HepG2 (cell line): ENCODE data around the gene TSHZ2. TPM values are rescaled to one million over a fixed set of nuclear protein-coding genes. Genes with fewer than 3 reads are reported as not detected.

ENCODE experiments used
- ATAC-seq: fragments of 200-7000 bp; cut with Tn5 transposase; 3 replicates; pipeline ENCODE4 v1.9.1; 2020; ENCODE audit warnings: mild to moderate bottlenecking, moderate library complexity
- BruUV-seq: library from RNA; stranded (reverse); fragments of 400-500 nt; replicated peaks from 2 replicates; lab custom pipeline; 2021; lab: Mats Ljungman, UMichigan
- CTCF ChIA-PET: fragments of 300-600 bp; formaldehyde crosslinking; extraction: SDS; loops from one replicate; lab custom pipeline; 2021; ENCODE audit warnings: low total read pairs, inconsistent platforms, low intra/inter-chr PET ratio; lab: Yijun Ruan, JAX
- POLR2A ChIA-PET: fragments of 350-600 bp; sonication (Branson Sonifier 250); formaldehyde crosslinking; loops from one replicate; lab custom pipeline; 2020; ENCODE audit warnings: antibody characterized with exemption, inconsistent platforms; lab: Yijun Ruan, JAX
- DNase-seq: peaks from one replicate; pipeline ENCODE4 v3.0.0-alpha.2; 2015; ENCODE audit warnings: low spot score
- FAIRE-seq: peaks from 3 replicates; lab custom pipeline; 2011; peaks lifted over from hg19 to GRCh38; lab: Jason Lieb, UNC
- H2AFZ ChIP-seq: one replicate; pipeline ENCODE4 v1.6.1; 2011; ENCODE audit warnings: low read length, inconsistent platforms
- H3K27ac ChIP-seq: fragments of 300-600 bp; 3 replicates; pipeline ENCODE4 v1.8.0; 2011; ENCODE audit warnings: mixed run types, mild to moderate bottlenecking, mixed read lengths, low read length, inconsistent platforms; ENCODE audit not compliant: insufficient read depth; ENCODE audit errors: extremely low read length
- H3K27me3 ChIP-seq, 2 experiments: fragments of 200-600 bp in 1 of 2; 2 replicates in 1 of 2; 3 replicates in 1 of 2; pipeline versions ENCODE4 v1.6.0 to v1.8.0; 2011; ENCODE audit warnings: low read length in 2 of 2, mild to moderate bottlenecking in 2 of 2, moderate library complexity in 2 of 2, inconsistent platforms in 1 of 2; ENCODE audit not compliant: insufficient read depth in 2 of 2, control insufficient read depth in 1 of 2
- H3K36me3 ChIP-seq, 2 experiments: fragments of 200-600 bp in 1 of 2; replicated peaks in 1 of 2; 2 replicates in 1 of 2; 3 replicates in 1 of 2; pipeline versions ENCODE4 v1.5.1 to v1.8.0; 2011; ENCODE audit warnings: low read length in 2 of 2, inconsistent platforms in 1 of 2; ENCODE audit not compliant: insufficient read depth in 2 of 2, control insufficient read depth in 1 of 2
- H3K4me1 ChIP-seq: 2 replicates; pipeline ENCODE4 v1.5.1; 2012; ENCODE audit warnings: low read length, inconsistent platforms; ENCODE audit not compliant: insufficient read depth
- H3K4me2 ChIP-seq: 2 replicates; pipeline ENCODE4 v1.6.0; 2011; ENCODE audit warnings: low read depth, low read length, inconsistent platforms
- H3K4me3 ChIP-seq, 3 experiments: fragments of 200-600 bp in 1 of 3; sonication (generic), shearing (Covaris generic) in 1 of 3; replicated peaks in 1 of 3; 2 replicates each; pipeline ENCODE4 v1.5.1; 2011 to 2016; ENCODE audit warnings: low read length in 3 of 3, inconsistent platforms in 2 of 3, low read depth in 2 of 3, mild to moderate bottlenecking in 2 of 3, control low read depth in 1 of 3, mixed read lengths in 1 of 3; ENCODE audit not compliant: insufficient read depth in 1 of 3
- H3K79me2 ChIP-seq: one replicate; pipeline ENCODE4 v1.6.1; 2011; ENCODE audit warnings: low read length, inconsistent platforms; ENCODE audit not compliant: insufficient read depth
- H3K9ac ChIP-seq: 2 replicates; pipeline ENCODE4 v1.6.0; 2011; ENCODE audit warnings: mild to moderate bottlenecking, low read depth, low read length, inconsistent platforms; ENCODE audit not compliant: insufficient read depth
- H3K9me3 ChIP-seq: 2 replicates; pipeline ENCODE4 v1.5.1; 2012; ENCODE audit warnings: mild to moderate bottlenecking, low read length
- H4K20me1 ChIP-seq: 2 replicates; pipeline ENCODE4 v1.6.0; 2011; ENCODE audit warnings: inconsistent platforms, mild to moderate bottlenecking, low read length, moderate library complexity; ENCODE audit not compliant: insufficient read depth
- FOXA1 ChIP-seq, 2 experiments: fragments of 450-650 bp in 1 of 2; sonication (generic) in 1 of 2; formaldehyde crosslinking in 1 of 2; IDR thresholded peaks; 2 replicates each; pipeline versions ENCODE4 v1.4.0 to v1.6.1; 2016 to 2020; ENCODE audit warnings: missing genetic modification reagents in 1 of 2
- FOXK2 ChIP-seq: fragments of 450-650 bp; IDR thresholded peaks from 2 replicates; pipeline ENCODE4 v1.6.1; 2016
- HNRNPH1 ChIP-seq: fragments of 200-400 bp; formaldehyde crosslinking; optimal IDR thresholded peaks from 2 replicates; pipeline ENCODE3; 2017; ENCODE audit warnings: mild to moderate bottlenecking, low read depth, low read length
- HNRNPK ChIP-seq: fragments of 200-400 bp; formaldehyde crosslinking; IDR thresholded peaks from 2 replicates; pipeline ENCODE4 v1.6.1; 2018; ENCODE audit warnings: low read length, low read depth, moderate library complexity, mild to moderate bottlenecking; ENCODE audit not compliant: poor library complexity, severe bottlenecking
- KDM1A ChIP-seq: IDR thresholded peaks from 2 replicates; pipeline ENCODE4 v1.6.1; 2016; ENCODE audit warnings: missing compliant biosample characterization
- MAFF ChIP-seq: IDR thresholded peaks from 2 replicates; pipeline ENCODE4 v1.6.1; 2011; ENCODE audit warnings: low read depth, low read length, improper control_type of control experiment
- MYNN ChIP-seq: sonication (generic); formaldehyde crosslinking; IDR thresholded peaks from 2 replicates; pipeline ENCODE4 v1.4.0; 2020; ENCODE audit warnings: mild to moderate bottlenecking, low read depth, missing genetic modification reagents
- RFXANK ChIP-seq: IDR thresholded peaks from 2 replicates; pipeline ENCODE4 v1.6.1; 2016
- SOX6 ChIP-seq, 2 experiments: fragments of 450-650 bp in 1 of 2; sonication (generic) in 1 of 2; formaldehyde crosslinking in 1 of 2; IDR thresholded peaks; 2 replicates each; pipeline versions ENCODE4 v1.4.0 to v1.6.1; 2017 to 2020; ENCODE audit warnings: antibody characterized with exemption in 1 of 2, mild to moderate bottlenecking in 1 of 2, missing genetic modification reagents in 1 of 2
- THAP9 ChIP-seq: sonication (generic); formaldehyde crosslinking; IDR thresholded peaks from 2 replicates; pipeline ENCODE4; 2020; ENCODE audit warnings: missing genetic modification reagents, mild to moderate bottlenecking, borderline replicate concordance
- ZNF180 ChIP-seq: sonication (generic); formaldehyde crosslinking; IDR thresholded peaks from 2 replicates; pipeline ENCODE4 v1.4.0; 2020; ENCODE audit warnings: low read depth, missing genetic modification reagents, borderline replicate concordance
- ZNF263 ChIP-seq: sonication (generic); formaldehyde crosslinking; IDR thresholded peaks from 2 replicates; pipeline ENCODE4 v1.4.0; 2020; ENCODE audit warnings: missing genetic modification reagents
- ZNF317 ChIP-seq: sonication (generic); formaldehyde crosslinking; IDR thresholded peaks from 2 replicates; pipeline ENCODE4 v1.5.0; 2020; ENCODE audit warnings: mild to moderate bottlenecking, missing genetic modification reagents
- ZNF572 ChIP-seq: sonication (generic); formaldehyde crosslinking; IDR thresholded peaks from 2 replicates; pipeline ENCODE4 v1.5.1; 2020; ENCODE audit warnings: mild to moderate bottlenecking, missing genetic modification reagents
- ZNF746 ChIP-seq: sonication (generic); formaldehyde crosslinking; IDR thresholded peaks from 2 replicates; pipeline ENCODE4 v1.8.0; 2022; ENCODE audit warnings: mild to moderate bottlenecking, missing genetic modification reagents
- ZNF766 ChIP-seq: sonication (generic); formaldehyde crosslinking; IDR thresholded peaks from 2 replicates; pipeline ENCODE4 v1.5.0; 2020; ENCODE audit warnings: missing genetic modification reagents, borderline replicate concordance
- WGBS: methylation state at CpG from one replicate; pipeline ENCODE4 v1.1.6; 2017; ENCODE audit warnings: low lambda C conversion rate; 5-methylcytosine and 5-hydroxymethylcytosine counted together
- in situ Hi-C: cut with HindIII; loops from 2 replicates; pipeline ENCODE4 v1.10.0; 2017; ENCODE audit warnings: low pct_unique_long_range_greater_than_20kb; ENCODE audit not compliant: extremely low pct_ligation_motif_present
- intact Hi-C: fragments of 100-400 bp; cut with micrococcal nuclease; formaldehyde crosslinking; loops from one replicate; pipeline ENCODE4 v1.10.0; 2022; ENCODE audit not compliant: unreplicated experiment
- polyA plus RNA-seq, 8 experiments: library from polyadenylated mRNA; depleted of rRNA in 3 of 8; stranded (reverse) in 7 of 8; unstranded in 1 of 8; fragments of >200 nt; fragmentation: Illumina TruSeq in 4 of 8; extraction: Trizol in 4 of 8; gene quantifications; 2 replicates each; pipeline versions ENCODE4 v1.2.1 to v1.2.3, GENCODE V29; 2011 to 2016; ENCODE audit warnings: low read depth in 4 of 8, missing spikeins in 1 of 8, mixed read lengths in 1 of 8; ENCODE audit not compliant: insufficient read depth in 1 of 8
- total RNA-seq, 5 experiments: library from RNA; depleted of rRNA; stranded (reverse); fragments of >200 nt; fragmentation: Illumina TruSeq; extraction: Trizol; gene quantifications; 2 replicates each; pipeline ENCODE4 v1.2.3, GENCODE V29; 2016; ENCODE audit warnings: low read depth in 1 of 5
- TF ChIP-seq, protein P1 (sequence below): sonication (generic); formaldehyde crosslinking; IDR thresholded peaks from 2 replicates; pipeline ENCODE4 v1.4.0; 2020; ENCODE audit warnings: missing genetic modification reagents
- TF ChIP-seq, protein P2 (sequence below): sonication (generic); formaldehyde crosslinking; IDR thresholded peaks from 2 replicates; pipeline ENCODE4 v1.4.0; 2020; ENCODE audit warnings: missing genetic modification reagents

TSHZ2 gene
- total and polyA plus RNA-seq, 2 of the 13 experiments (the other 11 are each of a cell fraction or from before 2014, with no cell fraction given): 0.01 TPM; not detected in 1

GRCh38 chr20:53513489-53514298 is 541.5 kb downstream of the TSHZ2 start:
- FAIRE-seq (no peak), DNase-seq (peak; percentile 86), ATAC-seq (peak; percentile 89)
- no peak overlapping the region for H3K27ac ChIP-seq
- peak overlapping the region; percentile 17 for H3K9ac ChIP-seq
- ChIA-PET CTCF (no interaction called here), POLR2A (interaction anchor here (1.0 to 1.4 kb wide), 2 partner anchors 10 to 12 kb away, joined by 5 to 6 read pairs; no protein-coding TSS in a partner anchor)
- no peaks in the 10 kb centered on the region for H3K36me3 ChIP-seq
- BruUV-seq: no TSS peak
- peak overlapping the region; percentile 71 for H3K4me2 ChIP-seq
- 3% methylated on average over 18 of the region's 18 CpGs for WGBS
- in situ Hi-C loops: no loop called here
- H2AFZ ChIP-seq: peak overlapping the region; percentile 63
- H3K4me1 ChIP-seq: peaks cover 41% of the 10 kb centered on the region
- H3K27me3 ChIP-seq: peaks cover 0 to 7% of the 10 kb centered on the region in 2 experiments; a peak in 2 of 5 replicates
- peak overlapping the region in 2 of 3 experiments; percentile 8 to 44; a peak in 4 of 6 replicates for H3K4me3 ChIP-seq
- H4K20me1 ChIP-seq: no peaks in the 10 kb centered on the region
- intact Hi-C loops: no loop called here
- H3K79me2 ChIP-seq: no peaks in the 10 kb centered on the region
- no peaks in the 10 kb centered on the region for H3K9me3 ChIP-seq
- TF ChIP-seq, protein P1, sequence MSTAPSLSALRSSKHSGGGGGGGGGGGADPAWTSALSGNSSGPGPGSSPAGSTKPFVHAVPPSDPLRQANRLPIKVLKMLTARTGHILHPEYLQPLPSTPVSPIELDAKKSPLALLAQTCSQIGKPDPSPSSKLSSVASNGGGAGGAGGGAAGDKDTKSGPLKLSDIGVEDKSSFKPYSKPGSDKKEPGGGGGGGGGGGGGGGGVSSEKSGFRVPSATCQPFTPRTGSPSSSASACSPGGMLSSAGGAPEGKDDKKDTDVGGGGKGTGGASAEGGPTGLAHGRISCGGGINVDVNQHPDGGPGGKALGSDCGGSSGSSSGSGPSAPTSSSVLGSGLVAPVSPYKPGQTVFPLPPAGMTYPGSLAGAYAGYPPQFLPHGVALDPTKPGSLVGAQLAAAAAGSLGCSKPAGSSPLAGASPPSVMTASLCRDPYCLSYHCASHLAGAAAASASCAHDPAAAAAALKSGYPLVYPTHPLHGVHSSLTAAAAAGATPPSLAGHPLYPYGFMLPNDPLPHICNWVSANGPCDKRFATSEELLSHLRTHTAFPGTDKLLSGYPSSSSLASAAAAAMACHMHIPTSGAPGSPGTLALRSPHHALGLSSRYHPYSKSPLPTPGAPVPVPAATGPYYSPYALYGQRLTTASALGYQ (CRISPR knock-in tag): 0 out of 2 replicates have a peak, but pooled peaks have one; percentile 34
- TF ChIP-seq HNRNPH1: no peak
- TF ChIP-seq HNRNPK: no peak
- TF ChIP-seq SOX6 (IDR thresholded peaks at IDR 0.05): no peak
- TF ChIP-seq SOX6 (CRISPR knock-in tag; IDR thresholded peaks at IDR 0.05): peak; percentile 77
- no peak for TF ChIP-seq ZNF746
- TF ChIP-seq ZNF572 (CRISPR knock-in tag): no peak
- TF ChIP-seq, protein P2, sequence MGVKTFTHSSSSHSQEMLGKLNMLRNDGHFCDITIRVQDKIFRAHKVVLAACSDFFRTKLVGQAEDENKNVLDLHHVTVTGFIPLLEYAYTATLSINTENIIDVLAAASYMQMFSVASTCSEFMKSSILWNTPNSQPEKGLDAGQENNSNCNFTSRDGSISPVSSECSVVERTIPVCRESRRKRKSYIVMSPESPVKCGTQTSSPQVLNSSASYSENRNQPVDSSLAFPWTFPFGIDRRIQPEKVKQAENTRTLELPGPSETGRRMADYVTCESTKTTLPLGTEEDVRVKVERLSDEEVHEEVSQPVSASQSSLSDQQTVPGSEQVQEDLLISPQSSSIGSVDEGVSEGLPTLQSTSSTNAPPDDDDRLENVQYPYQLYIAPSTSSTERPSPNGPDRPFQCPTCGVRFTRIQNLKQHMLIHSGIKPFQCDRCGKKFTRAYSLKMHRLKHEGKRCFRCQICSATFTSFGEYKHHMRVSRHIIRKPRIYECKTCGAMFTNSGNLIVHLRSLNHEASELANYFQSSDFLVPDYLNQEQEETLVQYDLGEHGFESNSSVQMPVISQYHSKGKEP (CRISPR knock-in tag): no peak
- TF ChIP-seq RFXANK: no peak
- no peak for TF ChIP-seq MAFF
- peak; percentile 51; the same call in 1 of the 2 replicates for TF ChIP-seq THAP9 (CRISPR knock-in tag)
- no peak for TF ChIP-seq FOXA1 (IDR thresholded peaks at IDR 0.05)
- TF ChIP-seq FOXA1 (CRISPR knock-in tag; IDR thresholded peaks at IDR 0.05): peak; percentile 81
- TF ChIP-seq ZNF180: no peak
- no peak for TF ChIP-seq MYNN
- TF ChIP-seq ZNF317 (CRISPR knock-in tag): no peak
- no peak for TF ChIP-seq ZNF766 (CRISPR knock-in tag)
- TF ChIP-seq FOXK2: no peak
- no peak for TF ChIP-seq KDM1A (CRISPR knock-in tag)
- TF ChIP-seq ZNF263: no peak
